Rectal smooth muscle tissue (tissue), 1 donor: ENCODE results near the gene NDN.

Source experiments
- H3K27ac ChIP-seq: one replicate; pipeline ENCODE4 v1.7.0; 2013; ENCODE audit warnings: low read depth, low read length, inconsistent platforms
- H3K27me3 ChIP-seq: one replicate; pipeline ENCODE4 v1.7.0; 2013; ENCODE audit warnings: low read length; ENCODE audit not compliant: control insufficient read depth, insufficient read depth
- H3K36me3 ChIP-seq: one replicate; pipeline ENCODE4 v1.7.0; 2013; ENCODE audit warnings: low read length; ENCODE audit not compliant: control insufficient read depth, insufficient read depth
- H3K4me1 ChIP-seq: one replicate; pipeline ENCODE4 v1.7.0; 2013; ENCODE audit warnings: low read length; ENCODE audit not compliant: control insufficient read depth, insufficient read depth
- H3K4me3 ChIP-seq: one replicate; pipeline ENCODE4 v1.7.0; 2013; ENCODE audit warnings: low read length
- H3K9ac ChIP-seq: one replicate; pipeline ENCODE4 v1.7.0; 2013; ENCODE audit warnings: low read length

NDN gene

GRCh38 chr15:23663232-23663631, 23.9 kb downstream of the NDN start:
- Histone ChIP-seq H3K4me1 (no peaks in the 10 kb centered on the region), H3K4me3 (no peak overlapping the region), H3K27ac (no peak overlapping the region), H3K36me3 (no peaks in the 10 kb centered on the region), H3K27me3 (no peaks in the 10 kb centered on the region), H3K9ac (no peak overlapping the region)

- Histone ChIP-seq H3K9ac (no peak overlapping the region), H3K4me1 (no peaks in the 10 kb centered on the region), H3K36me3 (no peaks in the 10 kb centered on the region), H3K27ac (no peak overlapping the region), H3K27me3 (no peaks in the 10 kb centered on the region), H3K4me3 (no peak overlapping the region)
Observed at GRCh38 chr15:23648920-23649515, 38.1 kb downstream of the NDN start.

- Histone ChIP-seq H3K4me3 (peak within 1 kb of the TSS; percentile 50), H3K27ac (no peak within 1 kb of the TSS), H3K9ac (no peak within 1 kb of the TSS), H3K27me3 (no peaks in the 10 kb centered on the region), H3K4me1 (no peaks in the 10 kb centered on the region), H3K36me3 (no peaks in the 10 kb centered on the region)
Observed at GRCh38 chr15:23647421-23648370, 39.4 kb downstream of the NDN start, which contains the start of gene MAGEL2. Gene MAGEL2 (minus strand): TSS chr15:23647867. CDS start chr15:23647742, 125 bp downstream.

GRCh38 chr15:23647001-23647295, 40.2 kb downstream of the NDN start:
- Histone ChIP-seq H3K27ac (no peak overlapping the region), H3K9ac (no peak overlapping the region), H3K36me3 (no peaks in the 10 kb centered on the region), H3K4me1 (no peaks in the 10 kb centered on the region), H3K4me3 (no peak overlapping the region), H3K27me3 (no peaks in the 10 kb centered on the region)

- Histone ChIP-seq H3K9ac (no peak overlapping the region), H3K4me3 (no peak overlapping the region), H3K4me1 (no peaks in the 10 kb centered on the region), H3K36me3 (no peaks in the 10 kb centered on the region), H3K27me3 (no peaks in the 10 kb centered on the region), H3K27ac (no peak overlapping the region)
Observed at GRCh38 chr15:23646165-23647000, 40.7 kb downstream of the NDN start.

- Histone ChIP-seq H3K27me3 (no peaks in the 10 kb centered on the region), H3K4me1 (no peaks in the 10 kb centered on the region), H3K9ac (no peak overlapping the region), H3K27ac (no peak overlapping the region), H3K4me3 (no peak overlapping the region), H3K36me3 (no peaks in the 10 kb centered on the region)
Observed at GRCh38 chr15:23645371-23646164, 41.5 kb downstream of the NDN start.

- Histone ChIP-seq H3K4me1 (no peaks in the 10 kb centered on the region), H3K4me3 (no peak overlapping the region), H3K27ac (no peak overlapping the region), H3K36me3 (no peaks in the 10 kb centered on the region), H3K27me3 (no peaks in the 10 kb centered on the region), H3K9ac (no peak overlapping the region)
Observed at GRCh38 chr15:23644829-23645228, 42.3 kb downstream of the NDN start.

- H3K4me3 ChIP-seq = no peak overlapping the region
- H3K27ac ChIP-seq = no peak overlapping the region
- no peaks in the 10 kb centered on the region for H3K36me3 ChIP-seq
- no peak overlapping the region for H3K9ac ChIP-seq
- H3K27me3 ChIP-seq = no peaks in the 10 kb centered on the region
- no peaks in the 10 kb centered on the region for H3K4me1 ChIP-seq
Observed at GRCh38 chr15:23642413-23643044, 44.6 kb downstream of the NDN start.
